GM21367 (cell line): Measurements from ENCODE around the gene SALL1.

Source experiments
- ATAC-seq: cut with Tn5 transposase; IDR thresholded peaks from one replicate; pipeline ENCODE4 v1.9.1; 2021; ENCODE audit not compliant: unreplicated experiment

The SALL1 gene

DNA sequence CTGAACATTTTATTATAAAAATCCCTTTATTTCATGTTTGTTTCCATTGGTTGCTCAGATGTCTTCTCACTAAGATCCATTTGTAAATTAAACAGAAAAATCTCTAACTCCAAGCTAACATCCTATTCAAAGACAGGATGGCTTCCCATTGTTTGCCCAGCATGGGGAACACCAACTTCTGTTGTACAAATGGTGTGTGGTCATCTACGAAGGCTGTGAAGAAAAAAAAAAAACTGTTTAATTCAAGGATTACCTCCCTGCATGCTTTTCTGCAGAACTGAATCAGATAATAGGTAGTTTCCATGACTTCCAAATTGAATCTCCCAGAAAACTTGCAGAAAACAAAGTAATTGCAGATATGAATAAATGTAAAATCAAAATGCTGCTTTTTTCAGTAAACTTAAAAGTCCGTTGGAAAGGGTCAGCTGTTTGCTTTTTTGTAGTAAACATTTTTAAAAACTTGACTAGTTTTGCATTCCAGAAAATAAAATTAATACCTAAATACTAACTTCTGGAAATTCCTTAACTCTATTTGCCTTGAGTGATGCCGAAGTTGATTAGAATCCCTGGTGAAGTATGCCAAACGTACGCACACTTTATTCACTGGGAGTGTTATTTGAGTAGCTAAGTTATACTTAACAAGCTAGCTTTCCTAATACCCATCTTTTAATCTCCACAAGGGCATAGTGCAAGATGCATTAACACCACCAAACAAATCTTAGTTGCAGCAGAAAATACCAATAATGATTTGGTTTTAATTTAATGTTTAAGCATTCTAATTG lies 7.7 kb downstream of the SALL1 start:
- ATAC-seq = no peak

DNA sequence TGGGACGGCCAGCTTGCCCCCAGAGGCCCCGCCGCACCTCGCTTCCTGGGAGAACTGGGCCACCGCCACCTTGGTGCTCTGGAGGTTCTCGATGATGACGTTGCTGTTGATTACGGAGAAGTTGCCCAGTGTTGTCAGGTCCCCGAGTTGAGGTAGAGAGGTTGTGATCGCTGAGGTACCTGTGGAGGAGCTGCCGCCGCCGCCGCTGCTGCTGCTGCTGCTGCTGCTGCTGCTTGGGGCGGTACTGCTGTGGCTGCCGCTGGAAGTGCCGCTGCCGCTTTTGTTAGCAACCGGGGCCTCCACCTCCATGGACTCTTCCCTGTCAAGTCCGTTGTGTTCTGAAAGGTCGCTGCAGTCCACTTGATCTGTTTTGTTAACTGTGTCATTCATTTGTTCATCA lies 9.5 kb downstream of the SALL1 start:
- ATAC-seq = no peak

DNA sequence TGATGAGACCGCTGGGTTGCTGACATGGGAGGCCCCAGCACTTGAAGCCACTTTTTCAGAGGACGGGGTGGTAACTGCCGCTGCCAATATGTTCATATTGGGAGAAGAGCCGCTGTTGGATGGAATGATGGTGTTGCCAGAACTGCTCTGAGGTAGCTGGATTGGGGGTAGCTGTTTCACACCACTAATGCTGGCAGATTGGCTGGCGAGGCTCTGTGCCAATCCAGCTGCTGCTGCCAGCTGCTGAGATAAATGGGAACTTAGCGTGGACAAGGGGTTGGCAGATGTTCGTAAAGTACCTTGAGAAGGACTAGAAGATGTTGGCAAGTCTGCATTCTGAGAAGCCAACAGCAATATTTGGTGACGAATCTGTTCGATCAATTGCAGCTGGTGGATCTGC lies 10.0 kb downstream of the SALL1 start:
- no peak for ATAC-seq

DNA sequence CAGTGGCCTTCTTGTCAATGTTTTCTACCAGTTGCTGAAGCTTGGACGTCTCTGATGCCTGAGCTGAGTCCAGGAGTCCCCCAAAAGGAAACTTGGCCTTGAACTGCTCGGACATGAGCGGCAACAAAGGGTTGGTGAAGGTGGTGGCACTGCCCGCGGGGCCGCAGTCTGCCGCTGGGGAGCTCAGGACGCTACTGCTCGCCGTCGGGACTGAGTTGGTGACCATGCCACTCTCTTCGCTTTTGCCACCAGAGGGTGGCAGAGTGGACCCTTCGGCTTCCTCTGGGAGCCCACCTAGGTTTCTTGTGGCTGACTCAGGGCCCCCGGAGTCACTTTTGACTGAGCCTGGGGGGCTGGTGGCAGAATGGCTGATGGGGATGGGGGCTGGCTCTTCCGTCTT lies 11.0 kb downstream of the SALL1 start:
- ATAC-seq = no peak

DNA sequence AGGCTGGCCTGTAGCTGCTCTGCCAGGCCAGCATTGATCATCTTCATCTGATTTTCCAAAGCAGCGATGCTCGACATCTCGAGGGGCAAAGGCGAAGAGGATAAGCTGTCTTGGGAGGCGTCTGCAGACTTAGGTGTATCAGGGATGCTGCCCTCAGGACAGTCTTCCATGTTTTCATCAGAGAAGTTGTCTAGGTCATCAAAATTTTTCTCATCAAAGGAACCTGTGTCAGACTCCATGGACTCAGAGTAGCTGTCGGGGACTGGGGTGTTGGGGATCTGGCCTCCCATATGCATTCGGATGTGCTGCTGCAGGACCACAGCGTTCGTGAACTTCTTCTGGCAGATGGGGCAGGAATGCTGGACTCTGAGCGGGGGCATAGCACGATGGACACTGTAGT lies 11.5 kb downstream of the SALL1 start:
- ATAC-seq = no peak

DNA sequence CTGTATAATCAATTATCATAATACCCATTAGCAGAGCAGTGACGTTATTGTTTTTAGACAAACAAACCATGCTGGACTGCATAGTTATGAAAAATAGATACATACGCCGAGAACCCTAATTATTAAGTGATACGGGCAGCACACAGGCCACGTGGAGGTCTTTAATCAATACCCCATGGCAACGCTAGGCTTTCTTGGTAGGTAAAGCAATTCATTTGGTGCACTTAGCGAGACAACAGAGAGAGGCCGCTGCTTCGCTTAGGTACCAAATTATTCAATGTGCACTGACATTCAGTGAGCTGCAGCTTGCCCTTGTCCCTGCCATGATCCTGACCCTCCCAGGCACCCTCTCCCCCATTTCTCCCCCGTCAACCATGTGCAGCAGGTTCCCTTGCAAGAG lies 12.9 kb downstream of the SALL1 start:
- no peak for ATAC-seq

DNA sequence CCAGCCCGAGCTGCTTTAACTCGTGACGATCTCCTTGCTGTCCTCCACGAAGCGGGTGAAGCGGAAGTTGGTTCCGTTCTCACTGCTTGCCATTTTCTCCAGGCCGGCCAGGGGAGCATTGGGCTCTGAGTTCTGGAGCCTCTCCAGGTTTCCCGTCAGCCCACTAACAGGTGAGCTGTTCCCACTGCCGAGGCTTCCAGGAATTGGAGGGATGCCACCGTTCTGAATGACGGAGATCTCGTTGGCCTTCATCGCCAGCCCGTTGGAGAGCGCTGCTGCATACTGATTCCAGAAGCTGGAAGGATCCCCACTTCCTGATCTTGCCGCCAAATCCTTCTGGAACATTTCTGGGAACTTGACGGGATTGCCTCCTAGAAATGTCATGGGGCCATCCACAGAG lies 14.0 kb downstream of the SALL1 start:
- no peak for ATAC-seq

DNA sequence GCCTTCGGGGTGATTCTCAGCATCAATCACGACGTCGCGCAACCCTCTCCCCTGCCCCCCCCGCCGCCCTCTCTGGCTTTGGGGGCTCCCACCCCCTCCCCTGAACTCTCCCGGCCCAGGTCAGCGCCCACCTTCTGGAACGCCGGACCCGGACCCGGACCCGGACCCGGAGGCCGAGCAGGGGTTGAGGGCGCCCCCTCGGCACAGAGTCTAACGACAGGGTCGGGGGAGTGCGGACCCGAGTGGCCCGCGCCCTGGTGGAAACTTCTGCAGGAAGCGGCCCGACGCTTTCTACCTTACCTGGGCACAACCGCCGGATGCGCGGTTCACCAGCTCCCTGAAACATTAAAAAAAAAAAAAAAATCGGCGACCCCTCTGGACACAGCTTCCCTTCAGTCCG lies 16.2 kb downstream of the SALL1 start:
- no peak for ATAC-seq

DNA sequence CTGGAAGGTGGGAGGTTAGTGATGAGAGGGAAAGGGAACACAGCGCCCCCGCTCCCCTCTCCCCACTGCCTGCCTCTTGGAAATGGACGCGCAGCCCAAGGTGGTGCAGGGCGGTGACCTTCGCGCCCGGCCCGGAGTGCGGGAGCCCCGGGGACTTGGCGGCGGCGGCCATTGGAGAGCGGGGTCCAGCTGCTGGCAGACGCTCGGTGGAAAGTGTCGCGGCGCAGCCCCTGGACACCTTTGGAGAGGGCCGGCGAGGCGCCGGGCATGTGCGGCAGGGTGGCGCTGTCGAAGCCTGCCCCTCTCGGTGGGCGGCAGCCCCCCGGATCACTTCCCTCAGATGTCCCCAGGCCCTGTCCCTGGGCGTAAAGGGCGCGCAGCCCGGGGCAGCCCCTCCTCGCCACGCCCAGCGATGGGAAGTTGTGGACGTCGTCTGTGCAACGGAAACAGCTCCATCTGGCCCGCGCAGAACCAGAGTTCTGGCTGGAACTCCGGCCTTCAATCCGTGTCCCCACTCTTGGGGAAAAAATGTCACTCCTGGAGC lies 16.7 kb downstream of the SALL1 start:
- no peak for ATAC-seq

DNA sequence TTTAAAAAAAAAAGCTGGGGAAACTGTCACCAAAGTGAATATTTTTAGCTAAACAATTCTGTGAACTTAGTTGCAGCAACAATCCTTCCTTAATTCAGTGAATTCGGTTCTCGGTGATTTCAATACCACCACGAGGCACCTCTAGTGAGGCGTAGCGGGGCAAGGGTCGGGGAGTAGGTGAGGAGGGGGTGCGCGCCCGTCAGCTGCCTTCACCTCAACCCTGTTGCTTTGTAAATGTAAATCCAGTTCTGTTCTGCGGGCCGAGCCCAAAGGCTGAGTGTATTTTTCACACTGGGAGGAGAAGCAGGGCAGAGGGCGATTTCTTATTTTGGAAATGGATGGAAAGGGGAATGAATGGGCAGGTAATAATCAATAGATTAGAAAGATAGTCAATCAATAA lies 17.4 kb downstream of the SALL1 start:
- no peak for ATAC-seq

DNA sequence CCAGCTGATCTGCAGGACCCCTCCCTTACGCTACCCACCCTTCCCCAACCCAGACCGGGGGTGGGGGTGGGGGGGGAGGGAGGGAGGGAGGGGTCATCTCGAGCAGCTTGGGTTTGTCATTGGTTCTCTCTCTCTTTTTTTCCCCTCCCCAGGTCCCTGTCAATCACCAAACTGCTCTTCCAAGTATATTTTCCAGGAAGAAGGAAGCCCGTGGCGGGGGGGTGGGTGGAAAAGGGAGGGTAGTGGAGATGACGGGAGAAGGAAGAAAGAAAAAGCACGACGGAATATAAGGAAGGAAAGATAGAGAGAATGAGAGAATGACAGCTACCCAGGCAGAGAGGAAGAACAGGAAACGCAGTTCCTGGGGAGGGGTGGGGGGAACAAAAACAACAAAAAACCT lies 17.9 kb downstream of the SALL1 start:
- ATAC-seq = no peak

DNA sequence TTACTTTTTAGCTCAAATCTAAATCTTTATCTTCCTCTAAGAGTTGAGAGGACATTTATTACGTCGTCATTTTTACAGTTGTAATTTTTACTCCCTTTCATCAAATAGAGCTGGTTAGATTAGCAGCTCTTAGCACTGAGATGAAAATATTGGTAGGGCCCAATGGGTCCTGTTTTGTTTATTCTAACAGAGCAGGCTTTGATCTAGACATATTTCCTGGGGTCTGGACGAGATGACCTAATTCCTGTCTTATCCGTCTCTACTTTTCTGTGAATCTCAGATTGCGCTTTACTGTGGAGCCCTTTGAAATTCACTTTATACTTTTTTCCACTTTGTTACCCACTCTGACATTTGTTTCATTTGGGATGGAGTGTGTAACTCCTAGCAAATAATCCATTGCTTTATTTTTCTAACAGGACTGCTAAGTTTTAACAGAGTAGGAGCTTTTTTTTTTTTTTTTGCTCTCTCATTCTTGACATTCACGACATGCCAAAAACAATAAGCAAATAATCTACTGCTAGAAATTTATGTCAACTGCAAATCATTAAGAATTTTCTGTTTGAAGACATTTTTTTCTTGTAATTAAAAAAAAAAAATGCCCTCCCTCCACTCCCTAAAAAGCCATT lies 18.5 kb downstream of the SALL1 start:
- ATAC-seq = no peak

DNA sequence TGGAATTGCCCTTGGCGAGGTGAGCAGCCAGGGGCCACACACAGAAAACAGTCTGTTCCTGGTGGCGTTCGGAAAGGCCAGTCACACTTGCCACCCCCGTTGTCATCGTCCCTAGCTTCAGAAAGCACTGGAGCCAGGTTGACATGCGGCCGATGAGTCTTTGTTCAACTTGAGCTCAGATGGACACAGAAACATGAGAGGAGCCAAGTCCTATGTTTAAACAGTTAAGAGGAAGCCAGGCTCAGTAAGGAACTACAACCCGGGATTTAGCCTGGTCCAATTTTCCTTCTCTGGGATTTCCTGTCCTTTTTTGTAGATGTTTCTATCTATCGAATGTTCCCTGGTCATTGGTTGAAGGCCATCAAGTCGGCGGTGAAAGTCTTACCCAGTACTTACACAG lies 19.5 kb downstream of the SALL1 start:
- ATAC-seq = no peak

DNA sequence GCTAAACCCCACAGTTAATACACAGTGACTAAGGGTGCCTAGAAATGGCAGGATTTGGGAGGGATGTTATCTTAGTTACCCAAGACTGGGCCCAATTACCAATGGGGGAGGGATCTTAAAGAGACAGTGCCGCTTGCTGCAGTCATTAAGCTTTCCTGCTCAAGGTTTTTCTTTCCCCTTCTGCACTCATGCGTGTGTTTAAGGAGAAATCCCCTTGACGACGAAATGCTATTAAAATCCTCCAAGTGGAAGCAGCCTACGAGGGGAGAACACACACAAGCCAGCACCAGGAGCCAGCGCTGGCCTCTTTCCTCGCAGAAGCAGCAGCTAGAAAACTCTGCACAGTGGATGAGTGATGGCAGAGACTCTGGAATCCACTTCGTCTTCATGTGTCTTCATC lies 22.0 kb downstream of the SALL1 start:
- no peak for ATAC-seq

DNA sequence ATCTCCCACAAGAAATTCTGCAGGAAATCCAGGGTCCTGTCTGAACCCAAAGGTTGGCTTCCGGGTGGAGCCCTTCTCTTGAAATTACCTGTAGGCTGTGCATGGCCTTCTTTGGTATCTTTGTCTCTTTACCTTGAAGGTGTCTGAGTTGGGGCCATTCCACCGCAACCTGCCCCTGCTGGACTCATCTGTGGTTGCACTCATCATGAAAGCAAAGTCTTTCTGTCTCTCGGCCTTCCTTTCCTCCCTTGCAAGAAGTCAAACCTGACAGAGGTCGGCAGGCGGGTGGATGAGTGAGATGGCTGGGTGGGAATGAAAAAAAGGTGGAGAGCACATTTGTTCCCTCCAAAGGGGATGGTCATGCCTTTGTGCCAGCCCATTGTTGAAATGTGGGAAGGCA lies 25.1 kb downstream of the SALL1 start:
- no peak for ATAC-seq

DNA sequence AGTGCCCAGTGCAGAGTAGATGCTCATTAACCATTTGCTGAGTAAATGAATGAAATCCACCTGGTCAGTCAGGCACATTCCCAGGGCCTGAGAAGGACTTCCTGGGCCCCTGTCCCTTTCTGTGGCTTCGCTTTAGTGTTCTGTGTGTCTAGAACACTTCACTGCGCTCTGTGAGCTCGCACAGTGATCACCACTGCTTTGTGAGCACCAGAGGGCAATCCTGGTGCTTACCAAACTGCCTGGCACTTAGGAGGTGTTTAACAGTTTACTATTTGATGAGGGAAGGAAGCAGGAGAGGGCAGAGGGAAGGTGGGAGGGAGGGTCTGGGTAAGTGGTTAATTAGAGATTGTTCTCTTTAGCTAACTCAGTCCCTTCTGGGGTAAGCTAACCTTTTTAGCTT lies 26.2 kb downstream of the SALL1 start:
- no peak for ATAC-seq

DNA sequence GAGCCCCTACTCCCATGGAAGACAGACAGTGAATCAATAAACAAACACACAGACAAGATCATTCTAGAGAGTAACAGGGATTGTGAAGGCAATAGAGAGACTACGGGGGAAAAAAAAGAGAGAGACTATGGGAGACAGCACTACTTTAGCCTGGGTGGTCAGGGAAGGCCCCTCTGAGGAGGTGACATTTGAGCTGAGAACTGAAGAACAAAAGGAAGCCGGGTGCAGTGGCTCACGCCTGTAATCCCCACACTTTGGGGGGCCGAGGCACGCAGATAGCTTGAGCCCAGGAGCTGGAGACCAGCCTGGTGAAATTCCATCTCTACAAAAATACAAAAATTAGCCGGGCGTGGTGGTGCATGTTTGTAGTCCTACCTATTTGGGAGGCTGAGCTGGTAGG lies 29.2 kb downstream of the SALL1 start:
- ATAC-seq = no peak

DNA sequence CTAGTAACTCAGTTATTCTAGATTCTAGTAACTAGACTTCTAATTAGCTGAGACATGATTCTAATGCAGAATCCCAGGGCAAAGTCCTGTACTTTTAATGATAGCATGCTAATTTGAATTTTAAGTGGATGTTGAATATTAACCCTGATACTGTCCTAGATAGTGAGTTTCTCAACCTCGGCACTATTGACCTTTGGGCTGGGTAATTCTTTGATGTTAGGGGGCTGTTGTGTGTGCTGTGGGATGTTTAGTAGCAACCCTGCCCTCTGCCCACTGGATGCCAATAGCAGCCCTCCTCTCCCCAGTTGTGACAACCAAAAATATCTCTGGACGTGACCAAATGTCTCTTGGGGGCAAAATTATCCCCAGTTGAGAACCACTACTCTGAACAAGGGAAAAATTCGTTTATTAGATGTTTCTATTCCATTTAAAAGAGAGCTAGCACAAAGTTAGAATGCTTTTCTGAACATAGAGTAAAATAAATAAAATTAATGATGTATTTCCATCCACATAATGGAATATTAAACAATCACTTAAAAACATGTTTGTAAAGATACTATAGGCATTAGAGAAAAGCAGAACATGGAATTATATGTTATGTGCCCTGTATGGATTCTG lies 30.2 kb downstream of the SALL1 start:
- ATAC-seq = no peak

DNA sequence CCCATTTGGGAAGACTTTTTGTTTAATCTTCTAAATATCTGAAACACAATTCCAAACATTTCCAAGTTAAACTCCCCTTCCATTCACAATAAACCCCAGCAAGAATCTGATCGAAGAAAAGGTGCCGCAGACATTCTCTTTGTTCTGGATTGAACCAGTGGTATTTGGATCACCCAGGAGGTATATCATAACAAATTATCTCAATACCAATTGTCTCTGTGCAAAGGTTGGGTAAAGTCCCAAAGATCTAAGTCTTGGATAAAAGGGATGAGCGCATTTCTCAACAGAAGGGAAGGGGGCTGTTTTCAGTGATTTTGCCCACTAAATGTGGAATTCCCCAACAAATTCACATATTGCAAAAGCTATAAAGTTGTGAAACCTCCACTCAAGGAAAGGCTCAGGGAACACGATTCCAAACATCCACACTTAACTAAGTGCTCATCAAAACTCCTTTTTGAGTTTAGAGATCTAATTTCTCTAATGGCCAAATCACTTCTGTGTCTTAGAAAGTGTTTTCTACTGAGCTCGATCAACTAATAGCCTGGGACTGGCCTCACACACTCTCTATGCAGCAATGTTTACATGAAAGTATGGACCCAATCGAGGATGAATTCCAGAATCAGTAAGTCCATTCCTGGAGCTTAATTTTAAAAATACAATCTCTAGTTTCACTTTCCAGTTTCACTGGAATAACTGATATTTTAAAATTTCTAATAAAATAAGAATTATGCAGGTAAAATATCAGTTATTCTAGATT lies 30.9 kb downstream of the SALL1 start:
- no peak for ATAC-seq

DNA sequence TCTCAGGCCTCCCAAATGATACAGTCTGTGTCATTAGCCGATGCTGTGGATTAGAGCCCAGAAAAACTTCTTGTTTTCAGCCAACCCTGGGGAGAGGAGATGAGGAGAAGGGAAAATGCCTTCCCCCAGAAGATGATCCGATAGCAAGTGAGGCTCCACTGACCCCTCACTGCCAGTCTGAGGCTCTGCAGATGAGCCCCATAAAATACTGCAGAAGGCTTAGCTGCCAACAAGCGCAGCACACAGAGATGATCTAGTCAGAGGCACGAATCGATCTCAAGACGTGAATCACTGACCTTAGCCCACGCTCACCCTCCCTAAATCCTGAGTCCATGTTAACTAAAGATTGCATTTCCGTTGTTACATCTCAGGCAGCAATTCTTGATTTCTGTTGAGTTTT lies 31.5 kb downstream of the SALL1 start:
- no peak for ATAC-seq

DNA sequence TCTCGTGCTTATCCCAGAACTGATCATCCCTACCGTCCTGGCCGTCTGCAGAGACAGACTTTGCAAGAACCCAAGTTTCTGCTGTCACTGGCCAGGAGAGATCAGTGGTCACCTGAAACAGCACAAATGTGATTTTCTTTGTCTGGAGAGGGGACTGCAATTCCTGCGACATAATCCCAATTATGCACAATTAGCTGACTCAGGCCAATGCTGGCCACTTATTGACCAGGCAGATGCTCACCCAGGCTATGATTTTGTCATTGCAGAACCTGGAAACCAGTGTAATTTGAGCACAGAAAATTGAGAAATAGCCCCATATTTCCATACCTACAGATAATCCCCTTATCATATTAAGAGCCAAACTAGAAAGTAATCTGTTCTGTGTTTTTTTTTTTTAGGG lies 34.7 kb downstream of the SALL1 start:
- ATAC-seq = no peak

DNA sequence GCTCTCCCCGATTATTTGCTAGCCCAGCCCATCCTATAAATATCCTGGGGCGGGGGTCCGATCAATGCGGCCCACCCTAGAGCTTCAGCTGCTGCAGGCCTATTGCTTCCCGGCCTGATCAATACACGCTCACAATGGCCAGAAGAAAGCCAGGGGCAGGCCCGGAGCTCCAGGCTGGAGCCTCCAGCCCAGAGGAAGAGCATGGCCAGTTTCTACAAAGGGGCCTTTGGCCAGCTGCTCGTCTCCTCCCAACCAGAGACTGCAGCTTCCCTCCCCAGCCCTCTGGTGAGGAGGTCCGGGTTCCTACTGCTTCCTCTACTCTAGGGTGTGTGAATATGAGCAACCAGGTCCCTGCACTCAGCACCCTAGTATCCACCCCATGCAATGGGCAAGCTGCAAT lies 36.7 kb downstream of the SALL1 start:
- ATAC-seq = no peak
